Dendritic cell treated with granulocyte-macrophage colony-stimulating factor and Interleukin-4, amounts not matched to agents 40 ng/mL and 50 ng/mL, for 4 days (primary cell): ENCODE results near the gene MUL1.
"Not testable (repeated sequence)": the region's sequence is repeated elsewhere in the genome, so short reads cannot be mapped to it uniquely, and the experiment has no call there.

Experiments used
- H3K27ac Mint-ChIP-seq: one replicate; pipeline ENCODE4 v1.8.0; 2022; ENCODE audit warnings: mild to moderate bottlenecking, mixed read lengths
- H3K27me3 Mint-ChIP-seq: one replicate; pipeline ENCODE4 v1.8.0; 2022; ENCODE audit warnings: mild to moderate bottlenecking, mixed read lengths
- H3K36me3 Mint-ChIP-seq: one replicate; pipeline ENCODE4 v1.8.0; 2022; ENCODE audit warnings: low read depth, mixed read lengths
- H3K4me1 Mint-ChIP-seq: one replicate; pipeline ENCODE4 v1.8.0; 2022; ENCODE audit warnings: low read depth, mixed read lengths
- H3K4me3 Mint-ChIP-seq: one replicate; pipeline ENCODE4 v1.8.0; 2022; ENCODE audit warnings: mild to moderate bottlenecking, moderate library complexity, mixed read lengths
- H3K9me3 Mint-ChIP-seq: one replicate; pipeline ENCODE4 v1.8.0; 2022; ENCODE audit warnings: mixed read lengths
- intact Hi-C: fragments of 100-400 bp; cut with micrococcal nuclease; formaldehyde crosslinking; loops from one replicate; pipeline ENCODE4 v1.15.0; 2022

Gene MUL1

DNA sequence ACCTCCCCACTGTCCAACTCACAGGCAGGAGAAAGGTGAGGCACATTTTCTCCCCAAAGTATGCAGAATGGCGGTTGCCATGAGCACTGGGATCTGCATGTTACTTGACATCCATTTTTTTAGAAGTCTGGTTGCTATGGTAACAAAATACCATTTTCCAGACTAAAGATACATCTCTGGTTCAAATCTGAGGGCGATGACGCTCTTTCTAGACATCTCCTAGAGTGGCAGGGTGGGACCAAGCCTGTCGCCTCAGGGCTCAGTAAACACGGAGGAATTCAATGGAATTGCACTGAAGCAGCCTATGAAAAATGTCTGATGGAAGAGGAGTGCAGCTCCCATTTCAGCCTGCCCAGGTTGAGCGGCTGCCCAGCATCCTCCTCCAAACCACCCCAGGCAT is 22.9 kb upstream of the MUL1 start:
- intact Hi-C loops = no loop called here
- Mint-ChIP-seq H3K27me3 (peaks cover 45% of the 10 kb centered on the region), H3K27ac (no peak overlapping the region), H3K4me3 (no peak overlapping the region), H3K4me1 (no peaks in the 10 kb centered on the region), H3K9me3 (no peaks in the 10 kb centered on the region), H3K36me3 (no peaks in the 10 kb centered on the region)

DNA sequence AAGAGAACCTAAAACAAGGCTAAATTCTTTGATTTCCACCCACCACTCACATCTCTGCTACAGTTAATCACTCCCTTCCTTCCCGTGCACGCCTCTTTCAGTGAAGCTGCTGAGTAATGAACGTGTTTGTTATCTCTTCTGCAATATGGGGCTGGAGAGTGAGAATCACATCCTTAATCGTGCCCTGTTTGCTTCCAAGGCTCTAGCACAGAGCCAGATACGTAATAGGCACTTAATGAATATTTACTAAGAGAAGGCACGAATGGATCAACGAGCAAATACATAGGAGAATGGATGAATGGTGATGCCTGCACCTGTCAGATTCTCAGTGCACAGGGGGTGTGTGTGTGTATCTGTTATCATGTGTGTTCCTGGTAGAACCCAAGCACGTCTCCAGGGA is 22.4 kb upstream of the MUL1 start:
- no peaks in the 10 kb centered on the region for H3K36me3 Mint-ChIP-seq
- intact Hi-C loops = no loop called here
- no peak overlapping the region for H3K4me3 Mint-ChIP-seq
- peaks cover 48% of the 10 kb centered on the region for H3K27me3 Mint-ChIP-seq
- no peaks in the 10 kb centered on the region for H3K9me3 Mint-ChIP-seq
- H3K27ac Mint-ChIP-seq = no peak overlapping the region
- H3K4me1 Mint-ChIP-seq = no peaks in the 10 kb centered on the region

DNA sequence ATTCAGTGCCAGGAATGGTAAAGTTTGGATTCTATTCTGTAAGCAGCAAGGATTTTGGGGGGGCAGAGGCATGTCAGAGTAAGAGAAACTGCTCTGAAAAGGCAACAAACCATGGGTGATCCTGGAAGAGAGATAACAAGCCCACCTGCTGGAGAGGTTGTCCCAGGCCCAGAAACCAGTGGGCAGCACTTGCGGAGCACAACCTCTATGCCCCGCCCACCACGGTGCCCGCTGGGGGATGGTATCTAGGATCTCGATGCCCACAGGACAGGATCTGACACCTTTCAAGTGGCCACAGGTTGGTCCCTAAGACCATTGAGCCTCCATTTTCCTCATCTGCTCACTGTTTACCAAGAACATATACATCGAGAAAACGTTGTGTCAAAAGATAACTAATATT is 20.3 kb upstream of the MUL1 start:
- Mint-ChIP-seq H3K27me3 (peaks cover 43% of the 10 kb centered on the region), H3K27ac (no peak overlapping the region), H3K36me3 (no peaks in the 10 kb centered on the region), H3K9me3 (no peaks in the 10 kb centered on the region), H3K4me1 (no peaks in the 10 kb centered on the region), H3K4me3 (no peak overlapping the region)
- intact Hi-C loops = no loop called here

DNA sequence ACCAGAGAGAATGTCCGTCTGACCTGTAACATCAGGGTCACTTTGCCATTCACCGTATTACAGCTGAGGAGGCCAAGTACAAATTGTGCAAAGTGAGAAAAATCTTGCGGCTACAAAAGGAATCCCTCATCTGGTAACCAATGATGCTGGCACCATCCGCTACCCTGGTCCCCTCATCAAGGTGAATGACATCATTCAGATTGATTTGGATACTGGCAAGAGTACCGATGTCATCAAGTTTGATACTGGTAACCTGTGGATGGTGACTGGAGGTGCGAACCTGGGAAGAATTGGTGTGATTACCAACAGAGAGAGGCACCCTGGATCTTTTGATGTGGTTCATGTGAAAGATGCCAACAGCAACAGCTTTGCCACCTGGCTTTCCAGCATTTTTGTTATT is 18.3 kb upstream of the MUL1 start:
- no peak overlapping the region for H3K4me3 Mint-ChIP-seq
- no peaks in the 10 kb centered on the region for H3K36me3 Mint-ChIP-seq
- no peak overlapping the region for H3K27ac Mint-ChIP-seq
- intact Hi-C loops = no loop called here
- H3K27me3 Mint-ChIP-seq = peaks cover 45% of the 10 kb centered on the region
- peaks cover 6% of the 10 kb centered on the region for H3K4me1 Mint-ChIP-seq
- no peaks in the 10 kb centered on the region for H3K9me3 Mint-ChIP-seq

DNA sequence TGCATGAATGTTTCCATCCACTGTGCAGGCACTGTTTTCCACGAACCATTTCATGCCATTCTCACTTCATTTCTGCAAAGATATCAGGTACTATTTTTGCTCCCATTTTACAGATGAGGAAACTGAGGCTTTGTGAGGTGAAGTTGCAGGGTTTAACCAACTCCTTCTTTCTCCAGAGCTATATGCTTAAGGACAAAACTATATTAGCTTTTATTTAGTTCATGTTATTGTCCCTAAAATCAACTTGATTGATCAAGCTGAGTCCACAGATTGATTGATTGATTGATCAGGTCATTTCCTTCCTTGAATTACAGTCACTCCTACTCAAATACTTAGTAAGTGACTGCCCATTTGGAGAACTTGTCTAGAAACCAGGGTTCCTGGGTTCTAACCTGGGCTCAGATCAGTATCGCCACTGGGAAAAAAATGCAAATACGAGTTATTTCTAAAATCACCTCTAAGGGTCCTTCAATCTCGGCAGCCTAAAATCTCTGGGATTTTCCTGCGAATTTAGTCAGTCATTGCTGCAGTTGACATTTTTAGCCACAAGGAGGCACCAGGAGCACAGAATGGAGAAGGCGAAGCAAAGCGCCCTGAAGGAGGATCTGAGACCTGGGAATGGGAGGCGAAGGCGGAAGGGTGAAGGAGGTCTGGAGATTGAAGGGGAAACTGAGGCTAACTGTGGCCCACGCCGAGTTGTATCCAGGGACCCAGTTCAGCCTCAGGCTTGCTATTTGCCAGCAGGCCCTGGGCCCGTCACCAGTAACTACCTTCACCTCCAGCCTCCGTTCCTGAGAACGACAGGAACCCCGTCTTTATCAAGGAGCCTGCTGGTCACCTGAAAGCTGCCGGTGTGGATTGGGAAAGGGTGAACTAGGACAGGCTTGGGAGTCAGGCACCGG is 14.3 kb upstream of the MUL1 start:
- Mint-ChIP-seq H3K36me3 (no peaks in the 10 kb centered on the region), H3K27ac (no peak overlapping the region), H3K4me1 (peaks cover 6% of the 10 kb centered on the region), H3K9me3 (no peaks in the 10 kb centered on the region), H3K27me3 (peaks cover 47% of the 10 kb centered on the region), H3K4me3 (no peak overlapping the region)
- intact Hi-C loops = loop anchor here (1.0 kb wide), 1 partner anchor 118 kb away; no protein-coding TSS in a partner anchor

DNA sequence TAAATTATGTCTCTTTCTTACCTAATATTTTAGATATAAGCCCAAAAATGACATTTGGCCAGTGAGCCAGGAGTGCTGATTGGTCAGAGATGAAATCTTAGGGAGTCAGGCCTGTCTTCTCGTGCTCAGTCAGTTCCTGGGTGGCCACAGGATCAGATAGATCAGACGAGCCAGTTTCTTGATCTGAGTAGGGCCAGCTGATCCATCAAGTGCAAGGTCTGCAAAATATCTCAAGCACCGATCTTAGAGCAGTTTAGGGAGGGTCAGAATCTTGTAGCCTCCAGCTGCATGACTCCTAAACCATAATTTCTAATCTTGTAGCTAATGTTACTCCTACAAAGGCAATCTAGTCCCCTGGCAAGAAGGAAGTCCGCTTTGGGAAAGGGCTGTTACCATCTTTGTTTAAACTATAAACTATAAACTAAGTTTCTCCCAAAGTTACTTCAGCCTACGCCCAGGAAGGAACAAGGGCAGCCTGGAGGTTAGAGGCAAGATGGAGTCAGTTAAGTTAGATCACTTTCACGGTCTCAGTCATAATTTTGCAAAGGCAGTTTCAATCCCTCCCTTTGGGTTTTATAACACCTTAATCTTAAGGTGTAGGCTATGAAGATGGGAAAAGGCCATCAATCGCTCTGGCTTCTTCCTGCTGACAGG is 11.8 kb upstream of the MUL1 start:
- H3K27ac Mint-ChIP-seq, H3K4me1 Mint-ChIP-seq, H3K36me3 Mint-ChIP-seq, H3K4me3 Mint-ChIP-seq, H3K9me3 Mint-ChIP-seq, intact Hi-C loops: not testable (repeated sequence)
- peaks cover 50% of the 10 kb centered on the region for H3K27me3 Mint-ChIP-seq

DNA sequence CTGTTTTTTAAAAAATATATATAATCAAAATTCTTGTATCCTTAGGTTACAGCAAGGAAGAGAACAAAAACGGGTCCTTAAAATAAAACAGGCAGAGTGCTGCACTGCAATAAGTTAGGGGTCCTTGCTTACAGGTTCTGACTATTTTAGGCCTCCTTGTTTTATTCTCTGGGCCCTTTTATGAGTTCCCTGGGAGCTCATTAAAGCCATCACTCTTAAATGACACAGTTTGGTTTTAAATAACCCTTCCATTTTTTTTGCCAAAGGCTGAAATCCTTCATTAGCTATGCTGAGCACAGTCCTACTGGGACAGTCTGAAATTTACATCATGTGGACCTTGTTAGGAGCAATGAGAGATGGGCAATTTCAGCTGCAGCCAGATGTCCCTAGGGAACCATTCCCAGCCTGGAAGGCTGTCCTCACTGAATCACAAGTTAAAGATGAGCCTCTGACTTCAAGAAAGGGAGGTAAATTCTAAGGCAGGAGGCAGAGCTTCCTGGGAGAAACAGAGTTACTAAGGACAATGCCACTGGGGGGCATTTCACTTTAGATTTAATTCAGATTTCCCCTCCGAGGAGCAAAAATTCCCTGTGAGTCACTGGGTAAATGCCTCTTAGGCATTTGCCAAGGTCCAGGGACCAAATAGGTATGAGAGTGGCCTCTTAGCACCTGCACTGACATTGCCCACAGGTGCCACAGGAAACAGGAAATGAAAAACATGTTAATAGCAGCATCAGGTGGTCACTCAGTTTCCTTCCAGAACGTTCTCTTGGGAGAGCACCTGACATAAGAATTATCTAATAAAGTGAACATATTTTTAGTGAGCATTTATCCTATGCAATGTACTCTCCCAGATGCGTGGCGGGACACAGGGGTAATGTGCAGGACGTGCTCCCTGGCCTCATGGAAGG is 3.8 kb upstream of the MUL1 start:
- peaks cover 10% of the 10 kb centered on the region for H3K36me3 Mint-ChIP-seq
- peaks cover 39% of the 10 kb centered on the region for H3K27me3 Mint-ChIP-seq
- H3K4me1 Mint-ChIP-seq = peaks cover 6% of the 10 kb centered on the region

DNA sequence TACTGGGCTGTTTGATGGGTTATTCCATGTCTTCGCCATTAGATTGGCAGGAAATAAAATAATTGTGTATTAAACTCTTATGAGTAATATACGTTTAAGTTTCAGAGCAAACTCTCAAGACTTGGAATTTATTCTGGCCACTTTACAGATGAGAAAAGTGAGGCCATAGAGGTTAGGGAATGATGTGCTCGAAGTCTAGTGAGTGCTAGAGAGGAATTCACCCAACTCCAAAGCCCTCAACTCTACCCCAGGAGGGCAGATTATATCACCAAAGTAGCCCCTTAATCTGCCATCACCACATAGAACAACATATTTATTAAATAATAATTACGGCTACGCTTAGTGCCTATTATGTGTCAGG is 440 bp upstream of the MUL1 start:
- Mint-ChIP-seq H3K27me3 (peaks cover 21% of the 10 kb centered on the region), H3K36me3 (peaks cover 29% of the 10 kb centered on the region), H3K27ac (peak overlapping the region; percentile 93), H3K4me1 (peaks cover 18% of the 10 kb centered on the region), H3K4me3 (peak overlapping the region; percentile 81), H3K9me3 (no peaks in the 10 kb centered on the region)
- intact Hi-C loops = no loop called here

More for the DNA sequence above, 3.8 kb upstream of the MUL1 start:
- Mint-ChIP-seq H3K9me3 (no peaks in the 10 kb centered on the region), H3K27ac (no peak overlapping the region), H3K4me3 (no peak overlapping the region)
- intact Hi-C loops = no loop called here

DNA sequence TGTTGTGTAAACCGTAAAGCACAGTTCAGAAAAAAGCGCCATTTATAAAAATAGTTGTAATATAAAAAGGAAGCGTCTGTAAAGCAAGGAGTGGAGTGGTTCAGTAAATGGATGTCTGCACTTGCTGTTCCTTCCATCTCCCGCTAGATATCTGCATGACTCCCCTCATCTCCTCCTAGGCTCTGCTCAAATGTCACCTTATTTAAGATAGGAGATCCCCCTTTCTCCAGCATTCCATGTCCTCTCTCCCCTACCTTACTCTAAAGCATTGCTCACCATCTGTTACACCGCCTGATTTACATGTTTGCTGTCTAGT is 745 bp downstream of the MUL1 start:
- H3K4me1 Mint-ChIP-seq = peaks cover 18% of the 10 kb centered on the region
- H3K27ac Mint-ChIP-seq = peak overlapping the region; percentile 93
- peaks cover 15% of the 10 kb centered on the region for H3K27me3 Mint-ChIP-seq
- H3K36me3 Mint-ChIP-seq = peaks cover 33% of the 10 kb centered on the region
- intact Hi-C loops = no loop called here
- no peaks in the 10 kb centered on the region for H3K9me3 Mint-ChIP-seq
- peak overlapping the region; percentile 81 for H3K4me3 Mint-ChIP-seq

DNA sequence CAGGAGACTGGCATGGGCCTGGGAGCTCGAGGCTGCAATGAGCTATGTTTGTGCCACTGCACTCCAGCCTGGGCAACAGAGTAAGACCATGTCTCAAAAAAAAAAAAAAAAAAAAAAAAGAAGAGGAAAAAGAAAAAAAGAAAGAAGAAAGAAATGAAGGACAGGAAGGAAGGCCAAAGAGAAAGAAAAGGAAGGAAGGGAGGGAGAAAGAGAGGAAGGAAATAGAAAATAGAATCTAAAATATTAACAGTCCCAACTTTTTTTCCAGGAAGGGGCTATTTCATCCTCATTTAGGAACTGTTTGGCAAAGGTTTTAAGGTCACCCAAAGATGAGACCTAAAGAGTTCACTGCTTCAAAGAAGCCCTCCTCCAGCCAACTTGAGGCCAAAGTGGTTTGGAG is 2.5 kb downstream of the MUL1 start:
- Mint-ChIP-seq H3K4me3 (no peak overlapping the region), H3K27ac (no peak overlapping the region), H3K36me3 (peaks cover 50% of the 10 kb centered on the region), H3K27me3 (peaks cover 1% of the 10 kb centered on the region), H3K4me1 (peaks cover 18% of the 10 kb centered on the region), H3K9me3 (no peaks in the 10 kb centered on the region)
- intact Hi-C loops = no loop called here

DNA sequence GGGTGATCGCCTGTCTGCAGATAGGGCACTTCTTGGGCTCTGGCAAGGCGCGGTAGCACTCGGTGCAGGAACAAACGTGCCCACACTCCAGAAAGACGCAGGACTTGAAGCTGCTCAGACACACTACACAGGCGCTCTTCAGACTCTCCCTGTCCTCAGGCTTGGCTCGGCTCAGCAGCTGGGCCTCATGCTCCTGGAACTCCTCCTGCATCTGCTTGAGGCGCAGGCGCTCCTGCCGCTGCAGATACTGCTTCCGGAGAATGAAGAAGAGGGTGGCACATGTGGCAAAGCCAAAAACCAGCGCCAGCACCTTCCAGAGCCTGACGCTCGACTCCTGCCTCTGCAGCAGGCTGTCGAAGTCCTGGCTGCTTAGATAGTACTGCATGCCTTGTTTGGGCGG is 7.2 kb downstream of the MUL1 start:
- Mint-ChIP-seq H3K4me3 (no peak overlapping the region), H3K27me3 (peaks cover 3% of the 10 kb centered on the region), H3K36me3 (peaks cover 79% of the 10 kb centered on the region), H3K9me3 (no peaks in the 10 kb centered on the region), H3K27ac (no peak overlapping the region), H3K4me1 (peaks cover 25% of the 10 kb centered on the region)
- intact Hi-C loops = no loop called here

DNA sequence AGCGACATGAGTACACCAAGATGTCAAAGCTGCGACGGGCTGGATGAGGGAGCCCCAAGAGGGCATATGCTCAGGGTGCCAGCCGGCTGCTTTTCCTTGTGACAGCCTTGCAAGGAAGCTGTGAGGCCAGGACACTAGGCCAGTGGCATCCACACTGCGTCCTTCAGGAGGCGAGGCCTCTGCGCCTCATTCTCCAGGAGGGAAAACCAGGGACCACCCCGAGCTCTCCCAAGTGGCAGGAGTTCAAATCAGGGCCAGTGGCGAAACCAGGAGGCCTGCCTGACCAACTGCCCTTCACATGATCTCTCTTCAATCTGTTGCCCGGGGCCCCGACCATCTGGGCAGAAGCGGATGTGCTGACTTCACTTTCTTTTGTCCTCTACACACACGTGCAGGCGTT is 8.2 kb downstream of the MUL1 start:
- Mint-ChIP-seq H3K4me3 (no peak overlapping the region), H3K27me3 (peaks cover 12% of the 10 kb centered on the region), H3K9me3 (no peaks in the 10 kb centered on the region), H3K27ac (no peak overlapping the region), H3K36me3 (peaks cover 70% of the 10 kb centered on the region), H3K4me1 (peaks cover 15% of the 10 kb centered on the region)
- intact Hi-C loops = no loop called here

DNA sequence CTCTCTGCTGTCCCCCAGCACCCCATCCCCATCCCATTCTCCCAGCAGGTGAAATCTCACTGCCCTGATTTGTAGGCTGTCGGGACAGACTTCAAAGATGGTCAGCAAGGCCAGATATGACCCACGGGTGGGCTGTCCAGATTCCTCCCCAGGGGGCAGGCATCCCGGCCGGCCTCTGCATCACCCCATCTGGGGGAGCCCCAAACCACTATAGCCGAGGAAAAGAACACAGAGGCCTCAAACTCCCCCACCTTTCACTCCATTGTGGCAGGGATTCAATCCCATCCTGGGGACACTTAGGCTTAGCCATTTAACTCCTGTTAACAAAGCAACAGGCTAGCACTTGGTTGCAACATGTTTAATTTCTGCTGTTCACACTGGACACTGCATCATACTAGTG is 8.8 kb downstream of the MUL1 start:
- Mint-ChIP-seq H3K36me3 (peaks cover 63% of the 10 kb centered on the region), H3K9me3 (no peaks in the 10 kb centered on the region), H3K27me3 (peaks cover 12% of the 10 kb centered on the region), H3K4me3 (no peak overlapping the region), H3K27ac (no peak overlapping the region), H3K4me1 (peaks cover 13% of the 10 kb centered on the region)
- intact Hi-C loops = no loop called here

DNA sequence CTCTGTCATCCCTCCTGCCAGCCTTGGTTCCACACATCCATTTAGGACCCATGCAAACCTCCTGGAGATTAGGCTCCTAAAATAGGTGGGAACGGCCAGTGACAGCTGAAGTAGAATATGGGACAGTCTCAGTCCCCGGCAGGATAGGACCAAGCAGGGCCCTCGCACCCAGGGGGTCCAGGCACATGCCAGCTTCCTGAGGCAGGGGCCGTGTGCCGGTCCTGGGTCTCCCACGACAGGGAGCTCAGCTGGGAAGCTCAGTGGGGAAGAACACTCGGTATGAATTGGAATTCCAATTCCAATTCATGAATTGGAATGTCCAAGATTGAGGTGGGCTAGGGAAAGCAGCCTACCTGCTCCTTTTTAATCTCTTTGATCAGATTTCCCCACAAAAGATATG is 9.8 kb downstream of the MUL1 start:
- intact Hi-C loops = no loop called here
- peaks cover 12% of the 10 kb centered on the region for H3K27me3 Mint-ChIP-seq
- peaks cover 60% of the 10 kb centered on the region for H3K36me3 Mint-ChIP-seq
- no peak overlapping the region for H3K4me3 Mint-ChIP-seq
- peaks cover 16% of the 10 kb centered on the region for H3K4me1 Mint-ChIP-seq
- no peaks in the 10 kb centered on the region for H3K9me3 Mint-ChIP-seq
- no peak overlapping the region for H3K27ac Mint-ChIP-seq
